GM12878 (cell line): ENCODE measurements around the gene TEX51.

Source experiments
- BRCA1 ChIP-seq: IDR thresholded peaks from 2 replicates; pipeline ENCODE4 v1.6.1; 2011; ENCODE audit warnings: low read depth, low read length, improper control_type of control experiment
- CHD2 ChIP-seq: IDR thresholded peaks from 2 replicates; pipeline ENCODE4 v1.6.1; 2011; ENCODE audit warnings: low read depth, low read length, improper control_type of control experiment, borderline replicate concordance
- CTCF ChIP-seq, 3 experiments: IDR thresholded peaks in 2 of 3; conservative IDR thresholded peaks in 1 of 3; 2 replicates each; pipeline ENCODE4 v1.5.1; 2011; ENCODE audit warnings: low read depth in 3 of 3, low read length in 3 of 3, mild to moderate bottlenecking in 3 of 3, control low read depth in 2 of 3, moderate library complexity in 2 of 3, inconsistent platforms in 1 of 3, mixed read lengths in 1 of 3; ENCODE audit not compliant: control insufficient read depth in 2 of 3, insufficient read depth in 1 of 3; ENCODE audit errors: extremely low read depth in 1 of 3
- EZH2 ChIP-seq: IDR thresholded peaks from 2 replicates; pipeline ENCODE4 v1.6.1; 2012; ENCODE audit warnings: low read depth, mild to moderate bottlenecking, control low read depth, inconsistent platforms, low read length, borderline replicate concordance; ENCODE audit not compliant: control insufficient read depth
- TAF1 ChIP-seq: IDR thresholded peaks from 2 replicates; pipeline ENCODE4 v1.6.1; 2011; ENCODE audit warnings: mild to moderate bottlenecking, low read depth, low read length, borderline replicate concordance

- TF ChIP-seq EZH2 = no peak
- TF ChIP-seq CTCF (IDR thresholded peaks at IDR 0.05 in 2 of 3, conservative IDR thresholded peaks at IDR 0.05 in 1 of 3; ENCODE audit: control insufficient read depth in 2 of 3, extremely low read depth in 1 of 3, insufficient read depth in 1 of 3, low read depth in 3 of 3, low read length in 3 of 3) = no peak
- no peak for TF ChIP-seq TAF1
- no peak for TF ChIP-seq CHD2
- no peak for TF ChIP-seq BRCA1
Observed at GRCh38 chr2:126950504-126950903, 51.8 kb downstream of the TEX51 start.
